T-helper 1 cell (primary cell): Measurements from ENCODE around the gene CCT7.

ENCODE experiments used
- DNase-seq, 5 donors: peaks; one replicate each; pipeline ENCODE4 v3.0.0-alpha.2; 2012 to 2020

CCT7 gene

DNA sequence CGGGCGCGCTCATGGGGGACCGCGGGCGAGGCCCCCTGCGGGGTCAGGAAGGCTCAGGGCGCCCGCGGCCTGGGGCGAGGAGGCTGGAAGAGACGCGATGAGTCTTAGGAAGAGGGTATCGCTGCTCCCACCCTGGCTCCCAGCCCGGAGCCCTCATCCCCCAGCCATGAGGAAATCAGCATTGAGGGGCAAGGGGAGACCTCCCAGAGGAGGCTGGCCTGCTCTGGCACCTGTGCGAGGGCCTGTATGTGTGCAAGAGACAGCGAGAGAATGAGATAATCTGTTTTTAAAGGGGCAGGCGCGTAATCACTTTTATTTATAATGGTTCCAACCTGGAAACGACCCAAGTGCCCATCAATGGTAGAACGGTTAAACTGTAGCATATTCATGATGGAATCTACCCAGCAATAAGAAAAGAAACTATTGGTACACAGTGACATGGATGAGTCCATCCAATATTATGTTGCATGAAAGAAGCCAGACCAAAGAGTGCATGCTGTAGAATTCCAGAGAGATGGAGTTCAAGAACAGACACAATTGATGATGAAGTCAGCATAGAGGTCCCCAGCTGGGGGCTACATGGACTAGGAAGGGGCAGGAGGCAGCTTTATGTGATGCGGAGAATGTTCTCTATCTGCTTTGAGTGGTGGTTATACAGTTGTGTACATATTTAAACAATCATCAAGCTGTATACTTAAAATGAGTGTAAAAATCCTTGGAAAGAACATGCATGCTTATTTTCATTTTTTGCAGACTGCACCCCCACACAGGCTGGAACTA is 35.8 kb downstream of the CCT7 start:
- DNase-seq, result no peak

DNA sequence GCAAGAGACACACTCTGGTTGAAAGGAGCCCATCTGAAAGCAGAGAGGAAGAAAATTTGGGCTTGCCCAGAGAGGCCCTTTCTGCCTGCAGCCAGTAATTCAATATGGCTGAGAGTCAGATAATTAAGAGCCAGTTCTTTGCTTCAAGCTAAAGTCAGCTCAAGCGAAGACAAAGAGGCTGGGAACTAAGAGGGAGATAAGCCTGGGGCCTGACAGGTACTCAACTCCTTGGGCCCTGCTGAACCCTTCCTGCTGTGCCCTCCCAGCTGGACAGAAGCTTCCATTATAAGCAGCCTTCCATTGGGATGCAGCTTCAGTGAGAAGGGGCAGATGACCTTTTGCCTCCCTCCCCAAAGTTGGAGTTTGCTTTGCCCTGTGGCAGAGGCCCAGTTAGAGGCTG is 38.2 kb downstream of the CCT7 start:
- DNase-seq, result no peak

DNA sequence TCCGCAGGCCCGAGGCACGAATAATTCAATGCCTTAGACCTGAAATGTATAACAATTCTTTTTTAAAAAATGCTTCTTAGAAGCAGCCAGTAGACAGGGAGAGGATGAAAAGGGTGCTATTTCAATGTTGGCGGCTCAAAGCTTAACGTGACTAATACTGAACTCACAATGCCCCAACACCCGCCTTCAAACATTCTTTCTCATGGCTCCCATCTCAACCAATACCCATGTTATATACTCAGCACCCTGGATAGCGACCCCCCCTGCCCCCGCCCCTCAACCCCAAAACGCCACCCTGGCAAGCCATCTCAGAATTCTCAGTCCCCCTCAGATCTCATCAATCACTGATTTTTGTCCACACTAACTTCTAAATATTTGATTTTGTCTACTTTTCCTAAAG is 45.7 kb downstream of the CCT7 start:
- DNase-seq, result no peak

DNA sequence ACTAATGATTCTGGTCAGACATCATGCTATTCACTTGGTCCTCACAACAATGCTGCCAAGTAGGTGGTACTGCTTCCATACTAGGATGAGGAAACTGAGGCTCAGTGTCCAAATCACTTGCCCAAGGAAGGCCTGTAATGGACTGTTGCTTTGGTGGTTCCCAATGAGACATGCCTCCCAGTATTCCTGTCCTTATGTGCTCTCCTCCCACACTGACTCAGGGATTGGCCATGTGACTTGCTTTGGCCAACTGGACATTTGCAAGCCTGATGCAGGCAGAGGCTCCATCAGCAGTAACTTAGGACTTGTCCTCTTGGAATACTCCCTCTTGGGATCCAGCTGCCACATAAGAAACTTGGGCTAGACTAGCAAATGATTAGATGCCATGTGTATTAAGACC is 47.1 kb downstream of the CCT7 start:
- no peak for DNase-seq

GRCh38 chr2:73282924-73283544 is 48.9 kb downstream of the CCT7 start:
- DNase-seq, result no peak

- no peak for DNase-seq
Measured at GRCh38 chr2:73283545-73284295, 49.6 kb downstream of the CCT7 start.

DNA sequence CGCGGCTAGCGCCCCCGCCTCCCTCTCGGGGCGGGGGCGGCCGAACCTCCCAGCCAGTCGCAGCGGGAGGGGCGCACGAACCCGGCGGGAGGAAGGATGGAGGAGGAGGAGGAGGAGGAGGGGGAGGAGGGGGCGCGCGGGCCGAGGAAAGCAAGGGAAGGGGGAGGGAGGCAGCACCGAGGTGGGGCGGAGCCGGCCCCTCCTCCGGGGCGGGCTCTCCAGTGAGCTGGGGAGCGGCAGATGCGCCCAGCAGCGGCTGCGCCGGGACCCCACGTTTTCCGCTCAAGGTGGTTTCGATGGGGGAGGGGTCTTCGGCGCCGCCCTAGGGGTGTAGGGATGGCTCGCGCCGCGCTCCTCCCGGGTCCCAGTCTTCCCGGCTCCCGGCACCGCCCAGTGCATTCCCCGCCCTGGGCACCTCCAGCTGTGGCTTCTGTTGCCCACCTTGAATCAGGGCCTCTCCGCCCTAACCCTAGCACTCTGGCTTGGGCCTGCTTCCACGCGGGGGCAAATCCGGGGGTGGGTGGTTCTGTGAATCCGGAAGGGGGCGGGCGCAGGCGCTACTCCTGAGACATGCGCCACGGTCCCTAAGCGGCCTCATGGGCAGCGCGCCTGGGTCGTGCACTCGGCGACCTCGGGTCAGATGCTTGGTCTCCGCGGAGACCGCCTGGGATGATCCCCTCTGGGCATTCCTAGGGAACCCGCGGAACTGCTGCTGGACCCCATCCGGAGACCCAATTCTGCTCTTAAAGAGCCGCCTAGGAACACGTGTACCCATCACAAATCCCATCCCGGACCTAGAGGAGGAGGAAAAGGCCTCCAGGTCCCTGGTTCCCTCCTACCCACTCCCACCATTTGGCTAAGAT is 50.4 kb downstream of the CCT7 start, which contains the start of gene FBXO41:
FBXO41 (minus strand) TSS at position 183 of the 863 bp plus-strand sequence. CDS start 14,848 bp downstream, outside the sequence.
- peak; percentile 36 to 72 (median 49) for DNase-seq

- DNase-seq, result no peak
Measured at GRCh38 chr2:73285159-73285739, 51.1 kb downstream of the CCT7 start.

DNA sequence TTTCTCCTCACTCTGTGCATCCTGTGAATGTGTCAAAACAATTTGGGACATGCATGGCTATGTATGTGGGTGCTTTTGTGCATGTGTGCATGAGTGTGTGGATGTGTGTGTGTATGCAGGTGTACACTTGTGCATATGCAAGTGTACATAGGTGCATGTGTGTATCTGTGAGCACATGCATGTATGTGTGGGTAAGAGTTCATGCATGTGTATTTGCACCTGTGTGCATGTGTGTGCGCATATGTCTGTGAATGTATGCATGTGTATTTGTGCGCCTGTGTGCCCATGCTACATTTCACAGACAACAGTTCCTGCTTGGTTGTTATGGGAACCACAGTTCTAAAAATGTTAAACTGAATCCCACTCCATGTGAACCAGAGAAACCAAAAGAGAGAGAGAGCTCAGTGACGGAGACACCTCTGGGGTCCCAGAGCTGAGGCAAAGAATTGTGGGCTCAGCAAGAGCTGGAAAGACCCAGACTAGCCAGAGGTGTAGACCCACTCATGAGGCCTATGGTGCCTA is 52.1 kb downstream of the CCT7 start:
- DNase-seq, result no peak

GRCh38 chr2:73289304-73289703 is 55.2 kb downstream of the CCT7 start:
- no peak for DNase-seq

DNA sequence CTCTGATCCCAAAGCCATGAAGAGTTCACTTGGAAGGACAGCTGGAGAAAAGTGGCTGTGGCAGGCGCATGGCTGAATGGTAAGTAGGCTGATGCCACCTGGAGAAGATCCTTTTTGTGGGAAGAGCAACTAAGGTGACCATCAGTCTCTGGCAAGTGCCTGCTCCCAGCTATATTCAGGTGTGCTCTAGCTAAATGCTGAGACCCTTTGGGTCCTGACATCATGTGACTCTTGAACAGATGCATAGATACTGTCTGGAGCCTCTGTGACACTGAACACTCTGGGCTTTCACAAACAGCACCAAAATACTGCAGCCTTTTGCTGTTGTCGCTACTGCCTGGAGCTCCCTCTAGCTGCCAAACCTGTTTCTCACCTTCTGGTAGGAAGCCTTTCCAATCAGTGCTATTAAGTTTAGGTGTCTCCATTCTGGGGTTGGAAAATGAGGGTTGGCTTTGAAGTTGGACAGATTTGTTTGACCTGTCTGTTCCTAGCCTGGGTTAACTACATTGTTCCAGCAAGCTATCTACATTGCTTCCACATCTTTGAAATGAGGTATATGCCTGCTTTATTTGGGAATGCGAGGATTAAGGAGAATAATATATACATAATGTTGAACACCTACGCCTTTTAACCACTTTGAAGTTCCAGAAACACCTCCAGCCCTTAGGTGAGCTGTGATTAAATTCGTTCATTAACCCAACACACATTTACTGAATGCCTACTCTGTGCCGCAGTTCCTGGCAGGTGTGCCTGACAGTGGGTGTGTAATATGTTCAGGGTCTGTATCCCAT is 56.1 kb downstream of the CCT7 start:
- DNase-seq, result peak in 2 of 5 donors; percentile 12 to 48

- peak in 3 of 5 donors; percentile 44 to 52 (median 44) for DNase-seq
Measured at GRCh38 chr2:73291093-73291460, 57.0 kb downstream of the CCT7 start.

DNA sequence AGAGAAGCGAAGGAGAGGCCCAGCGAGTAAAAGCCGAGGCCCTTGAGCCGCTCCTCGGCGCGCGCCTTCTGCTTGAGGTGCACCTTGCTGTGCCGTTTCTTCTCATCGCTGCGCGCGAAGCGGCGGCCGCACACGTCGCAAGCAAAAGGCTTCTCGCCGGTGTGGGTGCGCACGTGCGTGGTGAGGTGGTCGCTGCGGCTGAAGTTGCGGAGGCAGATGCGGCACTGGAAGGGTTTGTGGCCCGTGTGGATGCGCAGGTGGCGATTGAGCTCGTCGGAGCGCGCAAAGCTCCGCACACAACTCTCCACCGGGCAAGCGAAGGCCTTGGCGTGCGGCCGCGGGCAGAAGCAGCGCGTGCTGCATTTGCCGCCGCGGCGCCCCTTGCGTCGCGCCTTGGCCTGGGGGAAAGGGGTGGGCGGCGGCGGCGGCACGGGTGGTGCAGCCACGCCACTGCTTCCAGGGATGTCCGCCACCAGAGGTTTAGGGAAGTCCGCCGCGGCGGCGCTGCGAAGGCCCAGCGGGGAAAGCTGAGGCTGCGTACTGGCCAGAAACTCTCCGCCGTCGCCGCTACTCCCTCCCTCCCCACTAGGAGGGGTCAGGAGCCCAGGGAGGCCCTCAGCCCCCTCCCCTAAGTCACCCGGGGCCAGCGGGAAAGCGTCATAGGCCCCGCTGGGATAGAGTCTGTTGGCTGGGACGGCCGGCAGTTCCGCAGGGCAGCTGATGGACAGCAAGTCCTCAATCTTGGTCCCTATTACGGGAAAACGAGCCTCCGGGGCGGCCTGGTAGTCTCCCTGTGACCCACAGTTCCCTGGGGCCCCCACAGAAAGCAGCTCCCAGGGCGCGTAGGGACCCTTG is 57.6 kb downstream of the CCT7 start:
- DNase-seq, result no peak

DNA sequence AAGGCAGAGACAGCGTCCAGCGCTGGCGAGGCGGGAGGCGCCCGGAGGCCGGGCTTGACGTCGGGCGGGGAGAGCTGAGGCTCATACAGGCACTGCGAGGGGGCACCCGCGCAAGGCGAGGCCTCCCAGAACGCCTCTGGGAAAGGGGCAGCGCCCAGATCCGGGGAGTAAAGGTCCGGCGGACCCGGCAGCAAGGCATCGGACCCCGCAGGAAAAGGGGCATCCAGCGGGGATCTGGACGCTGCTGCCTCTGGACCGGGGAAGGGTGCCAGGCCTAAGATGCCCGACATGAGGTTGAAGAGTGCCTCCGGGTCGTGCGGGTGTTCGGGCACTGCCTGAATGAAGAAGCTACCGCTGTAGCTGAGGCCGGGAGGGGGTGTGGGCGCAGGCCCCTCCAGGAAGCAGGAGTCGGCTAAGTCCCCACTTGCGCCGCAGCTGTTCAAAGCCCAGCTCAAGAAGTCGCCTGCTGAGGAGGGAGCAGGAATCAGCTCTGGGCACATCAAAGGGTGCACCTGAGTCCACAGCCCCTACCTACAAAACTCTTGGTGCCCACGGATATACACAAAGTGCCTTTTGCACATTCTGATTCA is 58.3 kb downstream of the CCT7 start:
- no peak for DNase-seq

- DNase-seq, result no peak
Measured at GRCh38 chr2:73292906-73293533, 58.9 kb downstream of the CCT7 start.

DNA sequence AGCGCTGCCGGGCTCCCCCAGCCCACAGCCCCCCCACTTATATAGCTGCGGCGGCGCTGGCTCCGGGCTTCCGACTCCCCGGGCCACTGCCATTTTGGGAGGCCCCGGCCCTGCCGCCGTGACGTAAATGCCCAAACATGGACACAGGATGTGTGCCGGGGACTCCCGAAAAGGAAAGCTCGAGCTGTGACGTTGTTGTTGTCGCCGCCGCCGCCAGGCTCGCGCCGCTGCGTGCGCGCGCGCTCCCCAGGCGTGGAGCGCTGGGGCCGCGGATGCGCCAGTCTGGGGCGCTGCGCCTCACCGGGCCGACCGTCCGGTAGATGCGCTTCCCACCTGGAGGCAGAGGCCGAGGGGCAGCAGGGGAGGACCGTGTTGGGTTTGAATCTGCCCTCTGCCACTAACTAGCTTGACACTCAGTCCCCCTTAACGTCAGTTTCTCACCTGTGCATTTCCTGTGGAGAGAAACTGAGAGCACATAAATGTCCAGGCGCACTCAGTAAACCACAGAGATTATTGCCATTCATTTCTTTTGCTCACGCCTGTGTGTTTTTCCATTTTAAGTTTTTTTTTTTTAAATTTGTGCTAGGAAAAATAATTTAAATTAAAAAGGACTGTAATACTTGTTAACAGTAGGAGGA is 59.5 kb downstream of the CCT7 start, which contains the start of gene EGR4:
EGR4 (minus strand) TSS at position 15 of the 638 bp plus-strand sequence. CDS start 231 bp downstream, outside the sequence.
- DNase-seq, result peak; percentile 82 to 91 (median 88)

DNA sequence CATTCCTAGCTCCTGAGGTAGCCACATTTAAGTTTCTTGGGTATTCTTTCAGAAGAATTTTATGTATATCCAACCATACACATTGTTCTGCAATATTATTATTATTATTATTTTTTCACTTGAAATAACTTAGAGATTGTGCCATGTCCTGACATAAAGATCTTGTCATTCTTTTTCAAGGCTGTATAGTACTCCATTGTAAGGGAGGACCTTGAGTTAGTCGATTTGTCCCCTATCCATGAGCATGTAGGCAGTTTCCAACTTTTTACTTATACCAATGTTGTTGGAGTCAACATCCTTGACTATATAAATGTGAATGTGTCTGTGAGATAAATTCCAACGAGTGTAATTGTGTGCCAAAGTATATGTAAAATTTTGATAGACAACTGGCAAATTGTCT is 60.1 kb downstream of the CCT7 start:
- DNase-seq, result no peak

DNA sequence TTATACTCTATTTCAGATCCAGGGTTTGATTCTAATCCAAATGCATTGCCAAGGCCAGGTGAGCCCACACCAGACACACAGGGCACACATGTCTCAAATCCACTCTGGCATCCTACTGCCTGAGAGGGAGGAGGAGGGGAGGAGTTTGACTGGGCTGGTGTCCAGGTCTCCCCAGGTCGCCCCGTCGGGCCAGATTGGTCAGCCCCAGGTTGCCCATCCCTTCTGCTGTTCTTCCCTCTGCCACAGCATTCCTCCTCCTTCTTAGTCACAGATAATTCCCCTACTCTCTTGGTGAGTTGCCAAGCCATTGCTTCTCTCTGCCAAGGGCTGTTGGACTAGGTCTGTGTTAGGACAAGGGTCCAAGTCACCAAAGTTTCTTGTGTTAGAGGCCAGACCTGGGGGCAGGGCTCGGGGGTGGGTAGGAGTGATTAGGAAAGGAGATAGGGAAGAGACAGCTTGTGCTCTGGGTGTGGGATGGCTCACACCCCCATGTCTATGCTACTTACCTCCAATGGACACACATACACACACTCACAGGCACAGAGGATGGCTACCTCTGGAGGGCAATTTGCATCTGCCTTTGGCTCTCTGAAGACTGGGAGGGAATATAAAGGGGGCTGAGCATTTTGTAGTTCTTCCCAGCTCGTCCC is 61.8 kb downstream of the CCT7 start:
- no peak for DNase-seq
